ENCODE results near the gene DENND6B.

DNA sequence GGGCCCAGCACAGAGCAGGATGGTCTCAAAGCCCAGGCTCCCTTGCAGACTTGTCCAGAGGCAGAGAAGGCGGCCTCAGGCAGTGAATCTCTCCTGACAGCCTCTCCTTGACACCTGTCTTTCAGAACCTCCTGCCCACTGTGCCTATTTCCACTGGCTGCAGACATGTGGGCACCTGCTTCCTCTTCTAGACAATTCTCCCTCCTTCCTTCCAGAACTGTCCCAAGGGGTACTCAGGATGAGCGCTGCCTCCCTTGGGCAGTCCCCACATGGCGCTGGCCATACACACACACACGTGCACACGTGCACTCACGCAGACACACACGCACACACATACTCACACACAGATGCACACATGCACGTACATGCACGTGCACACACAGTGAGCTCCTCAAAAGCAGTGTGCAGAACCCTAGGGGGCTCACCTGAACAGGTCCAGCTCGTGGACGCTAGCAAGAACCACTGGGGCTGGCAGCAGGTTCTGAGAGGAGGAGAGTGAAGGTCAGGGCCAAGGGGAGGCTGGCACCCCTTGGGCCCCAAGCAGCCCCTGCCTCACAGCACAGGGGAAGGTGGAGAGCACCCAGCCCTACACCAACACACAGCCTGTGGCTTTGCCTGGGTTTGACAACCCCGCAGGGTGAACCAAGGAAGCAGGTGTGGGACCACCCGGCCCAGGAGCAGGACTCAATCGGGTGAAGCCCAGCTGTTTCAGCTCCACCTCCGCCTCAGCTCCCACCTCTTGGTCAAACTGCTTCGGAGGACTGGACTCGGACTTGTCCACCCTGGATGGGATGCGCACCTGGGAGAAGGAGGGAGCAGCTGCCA is 11.3 kb downstream of the DENND6B start:
- TF ChIP-seq CTCF (IDR thresholded peaks at IDR 0.05; ENCODE audit: low read depth, low read length, missing input control) (no peak), REST (IDR thresholded peaks at IDR 0.05) (no peak), TAF1 (conservative IDR thresholded peaks at IDR 0.05) (no peak), GABPA (IDR thresholded peaks at IDR 0.05 in 1 of 2, conservative IDR thresholded peaks at IDR 0.05 in 1 of 2) (no peak), ATF3 (IDR thresholded peaks at IDR 0.05) (no peak), RAD21 (IDR thresholded peaks at IDR 0.05) (no peak), EGR1 (IDR thresholded peaks at IDR 0.05; ENCODE audit: low read depth in 2 of 2) (no peak), RXRA (IDR thresholded peaks at IDR 0.05) (no peak)
- TF ChIP-seq, protein P1, sequence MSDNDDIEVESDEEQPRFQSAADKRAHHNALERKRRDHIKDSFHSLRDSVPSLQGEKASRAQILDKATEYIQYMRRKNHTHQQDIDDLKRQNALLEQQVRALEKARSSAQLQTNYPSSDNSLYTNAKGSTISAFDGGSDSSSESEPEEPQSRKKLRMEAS (IDR thresholded peaks at IDR 0.05) = no peak

All from liver (tissue), 3 donors.